Stimulated activated CD4-positive, alpha-beta T cell treated with anti-CD3 and anti-CD28 coated beads, Interleukin-2, amount 100 ng/mL, for 24 hours (primary cell): ENCODE results near the gene PRKG1.
"Not testable (repeated sequence)": the region's sequence is repeated elsewhere in the genome, so short reads cannot be mapped to it uniquely, and the experiment has no call there.

Experiments used
- DNase-seq, 2 donors: peaks; one replicate each; pipeline ENCODE4 v3.0.0-alpha.2; 2020

Gene PRKG1

GRCh38 chr10:52212062-52212461 lies 1137.8 kb downstream of the PRKG1 start:
- no peak for DNase-seq

GRCh38 chr10:52212802-52213201 lies 1138.5 kb downstream of the PRKG1 start:
- DNase-seq, result no peak

GRCh38 chr10:52213321-52213752 lies 1139.0 kb downstream of the PRKG1 start:
- DNase-seq, result no peak

GRCh38 chr10:52215745-52216361 lies 1141.6 kb downstream of the PRKG1 start:
- DNase-seq, result peak; percentile 6 to 40

GRCh38 chr10:52216852-52217251 lies 1142.6 kb downstream of the PRKG1 start:
- no peak for DNase-seq

GRCh38 chr10:52217531-52217930 lies 1143.2 kb downstream of the PRKG1 start:
- DNase-seq, result no peak

- no peak for DNase-seq
These were observed 1146.7 kb downstream of the PRKG1 start for GRCh38 chr10:52220947-52221346.

GRCh38 chr10:52221923-52222322 lies 1147.6 kb downstream of the PRKG1 start:
- DNase-seq, result no peak

GRCh38 chr10:52226197-52226847 lies 1152.0 kb downstream of the PRKG1 start:
- DNase-seq, result no peak

- DNase-seq, result no peak
These were observed 1154.3 kb downstream of the PRKG1 start for GRCh38 chr10:52228556-52228955.

- DNase-seq, result no peak
These were observed 1155.1 kb downstream of the PRKG1 start for GRCh38 chr10:52229291-52229931.

- DNase-seq, result no peak
These were observed 1158.5 kb downstream of the PRKG1 start for GRCh38 chr10:52232561-52233350.

- DNase-seq, result not testable (repeated sequence)
These were observed 1159.2 kb downstream of the PRKG1 start for GRCh38 chr10:52233351-52233991.

GRCh38 chr10:52239771-52240170 lies 1165.5 kb downstream of the PRKG1 start:
- DNase-seq, result no peak

GRCh38 chr10:52245547-52245946 lies 1171.3 kb downstream of the PRKG1 start:
- DNase-seq, result no peak

- not testable (repeated sequence) for DNase-seq
These were observed 1173.6 kb downstream of the PRKG1 start for GRCh38 chr10:52247929-52248328.

GRCh38 chr10:52248697-52249306 lies 1174.5 kb downstream of the PRKG1 start:
- DNase-seq, result no peak

GRCh38 chr10:52249850-52250395 lies 1175.6 kb downstream of the PRKG1 start:
- DNase-seq, result no peak

GRCh38 chr10:52250510-52250909 lies 1176.2 kb downstream of the PRKG1 start:
- DNase-seq, result no peak

- no peak for DNase-seq
These were observed 1178.0 kb downstream of the PRKG1 start for GRCh38 chr10:52252307-52252706.

- no peak for DNase-seq
These were observed 1182.8 kb downstream of the PRKG1 start for GRCh38 chr10:52256832-52257691.
